ENCODE results near the gene GAB3. TPM values are rescaled to one million over a fixed set of nuclear protein-coding genes. Genes with fewer than 3 reads are reported as not detected.
"Not testable (repeated sequence)": the region's sequence is repeated elsewhere in the genome, so short reads cannot be mapped to it uniquely, and the experiment has no call there.

The GAB3 gene
- total and polyA plus RNA-seq, 2 donors: 5.0 to 7.6 TPM

GRCh38 chrX:154652311-154653047 lies 98.4 kb downstream of the GAB3 start:
- Histone ChIP-seq H3K27ac (ENCODE audit: low read depth in 1 of 2, low read length in 1 of 2) (no peak overlapping the region), H3K4me1 (ENCODE audit: control insufficient read depth in 2 of 2, insufficient read depth in 2 of 2, low read length in 2 of 2) (no peaks in the 10 kb centered on the region), H3K27me3 (ENCODE audit: control insufficient read depth in 2 of 2, insufficient read depth in 1 of 2, low read length in 1 of 2) (no peaks in the 10 kb centered on the region), H3K4me3 (ENCODE audit: low read length in 2 of 2) (no peak overlapping the region), H3K36me3 (ENCODE audit: control insufficient read depth in 2 of 2, insufficient read depth in 2 of 2, low read length in 1 of 2) (no peaks in the 10 kb centered on the region), H3K9me3 (ENCODE audit: control insufficient read depth in 2 of 2, insufficient read depth in 1 of 2, low read length in 1 of 2) (no peaks in the 10 kb centered on the region)
- WGBS: 95% methylated on average over 30 of the region's 30 CpGs
- no peak for DNase-seq (ENCODE audit: low read depth in 6 of 9, low spot score in 9 of 9)

- H3K9me3 ChIP-seq (ENCODE audit: control insufficient read depth in 2 of 2, insufficient read depth in 1 of 2, low read length in 1 of 2): no peaks in the 10 kb centered on the region
- no peaks in the 10 kb centered on the region for H3K4me1 ChIP-seq (ENCODE audit: control insufficient read depth in 2 of 2, insufficient read depth in 2 of 2, low read length in 2 of 2)
- H3K27me3 ChIP-seq (ENCODE audit: control insufficient read depth in 2 of 2, insufficient read depth in 1 of 2, low read length in 1 of 2): no peaks in the 10 kb centered on the region
- H3K36me3 ChIP-seq (ENCODE audit: control insufficient read depth in 2 of 2, insufficient read depth in 2 of 2, low read length in 1 of 2): no peaks in the 10 kb centered on the region
- no peak overlapping the region for H3K27ac ChIP-seq (ENCODE audit: low read depth in 1 of 2, low read length in 1 of 2)
- H3K4me3 ChIP-seq (ENCODE audit: low read length in 2 of 2): no peak overlapping the region
- DNase-seq (ENCODE audit: low read depth in 6 of 9, low spot score in 9 of 9): no peak
- WGBS: 74% methylated on average over 13 of the region's 13 CpGs
These were observed 100.7 kb downstream of the GAB3 start for GRCh38 chrX:154650221-154650510.

GRCh38 chrX:154649503-154650220 lies 101.2 kb downstream of the GAB3 start:
- no peaks in the 10 kb centered on the region for H3K36me3 ChIP-seq (ENCODE audit: control insufficient read depth in 2 of 2, insufficient read depth in 2 of 2, low read length in 1 of 2)
- H3K4me3 ChIP-seq (ENCODE audit: low read length in 2 of 2): no peak overlapping the region
- H3K4me1 ChIP-seq (ENCODE audit: control insufficient read depth in 2 of 2, insufficient read depth in 2 of 2, low read length in 2 of 2): no peaks in the 10 kb centered on the region
- H3K27me3 ChIP-seq (ENCODE audit: control insufficient read depth in 2 of 2, insufficient read depth in 1 of 2, low read length in 1 of 2): no peaks in the 10 kb centered on the region
- WGBS: 95% methylated on average over 23 of the region's 23 CpGs
- no peak for DNase-seq (ENCODE audit: low read depth in 6 of 9, low spot score in 9 of 9)
- no peaks in the 10 kb centered on the region for H3K9me3 ChIP-seq (ENCODE audit: control insufficient read depth in 2 of 2, insufficient read depth in 1 of 2, low read length in 1 of 2)
- no peak overlapping the region for H3K27ac ChIP-seq (ENCODE audit: low read depth in 1 of 2, low read length in 1 of 2)

GRCh38 chrX:154648931-154649330 lies 101.9 kb downstream of the GAB3 start:
- WGBS: 87% methylated on average over 15 of the region's 15 CpGs
- H3K4me1 ChIP-seq (ENCODE audit: control insufficient read depth in 2 of 2, insufficient read depth in 2 of 2, low read length in 2 of 2): no peaks in the 10 kb centered on the region
- H3K36me3 ChIP-seq (ENCODE audit: control insufficient read depth in 2 of 2, insufficient read depth in 2 of 2, low read length in 1 of 2): no peaks in the 10 kb centered on the region
- no peak overlapping the region for H3K4me3 ChIP-seq (ENCODE audit: low read length in 2 of 2)
- no peak for DNase-seq (ENCODE audit: low read depth in 6 of 9, low spot score in 9 of 9)
- no peaks in the 10 kb centered on the region for H3K27me3 ChIP-seq (ENCODE audit: control insufficient read depth in 2 of 2, insufficient read depth in 1 of 2, low read length in 1 of 2)
- no peaks in the 10 kb centered on the region for H3K9me3 ChIP-seq (ENCODE audit: control insufficient read depth in 2 of 2, insufficient read depth in 1 of 2, low read length in 1 of 2)
- no peak overlapping the region for H3K27ac ChIP-seq (ENCODE audit: low read depth in 1 of 2, low read length in 1 of 2)

GRCh38 chrX:154645745-154646378 lies 105.0 kb downstream of the GAB3 start:
- not testable (repeated sequence) for H3K27me3 ChIP-seq (ENCODE audit: control insufficient read depth in 2 of 2, insufficient read depth in 1 of 2, low read length in 1 of 2); H3K9me3 ChIP-seq (ENCODE audit: control insufficient read depth in 2 of 2, insufficient read depth in 1 of 2, low read length in 1 of 2); DNase-seq (ENCODE audit: low read depth in 6 of 9, low spot score in 9 of 9); H3K27ac ChIP-seq (ENCODE audit: low read depth in 1 of 2, low read length in 1 of 2); H3K4me1 ChIP-seq (ENCODE audit: control insufficient read depth in 2 of 2, insufficient read depth in 2 of 2, low read length in 2 of 2); H3K36me3 ChIP-seq (ENCODE audit: control insufficient read depth in 2 of 2, insufficient read depth in 2 of 2, low read length in 1 of 2); H3K4me3 ChIP-seq (ENCODE audit: low read length in 2 of 2)
- no CpG with 5 or more reads among the region's 24 CpGs for WGBS

- H3K27ac ChIP-seq (ENCODE audit: low read depth in 1 of 2, low read length in 1 of 2); H3K4me1 ChIP-seq (ENCODE audit: control insufficient read depth in 2 of 2, insufficient read depth in 2 of 2, low read length in 2 of 2); DNase-seq (ENCODE audit: low read depth in 6 of 9, low spot score in 9 of 9); H3K4me3 ChIP-seq (ENCODE audit: low read length in 2 of 2); H3K36me3 ChIP-seq (ENCODE audit: control insufficient read depth in 2 of 2, insufficient read depth in 2 of 2, low read length in 1 of 2); H3K27me3 ChIP-seq (ENCODE audit: control insufficient read depth in 2 of 2, insufficient read depth in 1 of 2, low read length in 1 of 2); H3K9me3 ChIP-seq (ENCODE audit: control insufficient read depth in 2 of 2, insufficient read depth in 1 of 2, low read length in 1 of 2): not testable (repeated sequence)
- no CpG with 5 or more reads among the region's 31 CpGs for WGBS
These were observed 107.2 kb downstream of the GAB3 start for GRCh38 chrX:154643708-154644107.

- not testable (repeated sequence) for H3K4me1 ChIP-seq (ENCODE audit: control insufficient read depth in 2 of 2, insufficient read depth in 2 of 2, low read length in 2 of 2); H3K4me3 ChIP-seq (ENCODE audit: low read length in 2 of 2); H3K36me3 ChIP-seq (ENCODE audit: control insufficient read depth in 2 of 2, insufficient read depth in 2 of 2, low read length in 1 of 2); H3K27ac ChIP-seq (ENCODE audit: low read depth in 1 of 2, low read length in 1 of 2); H3K9me3 ChIP-seq (ENCODE audit: control insufficient read depth in 2 of 2, insufficient read depth in 1 of 2, low read length in 1 of 2); DNase-seq (ENCODE audit: low read depth in 6 of 9, low spot score in 9 of 9); H3K27me3 ChIP-seq (ENCODE audit: control insufficient read depth in 2 of 2, insufficient read depth in 1 of 2, low read length in 1 of 2)
- no CpG with 5 or more reads among the region's 10 CpGs for WGBS
These were observed 109.1 kb downstream of the GAB3 start for GRCh38 chrX:154641740-154642139.

GRCh38 chrX:154633661-154634060 lies 117.2 kb downstream of the GAB3 start:
- not testable (repeated sequence) for H3K27ac ChIP-seq (ENCODE audit: low read depth in 1 of 2, low read length in 1 of 2); H3K4me1 ChIP-seq (ENCODE audit: control insufficient read depth in 2 of 2, insufficient read depth in 2 of 2, low read length in 2 of 2); H3K4me3 ChIP-seq (ENCODE audit: low read length in 2 of 2); H3K27me3 ChIP-seq (ENCODE audit: control insufficient read depth in 2 of 2, insufficient read depth in 1 of 2, low read length in 1 of 2); DNase-seq (ENCODE audit: low read depth in 6 of 9, low spot score in 9 of 9); H3K9me3 ChIP-seq (ENCODE audit: control insufficient read depth in 2 of 2, insufficient read depth in 1 of 2, low read length in 1 of 2); H3K36me3 ChIP-seq (ENCODE audit: control insufficient read depth in 2 of 2, insufficient read depth in 2 of 2, low read length in 1 of 2)
- no CpG with 5 or more reads among the region's 11 CpGs for WGBS

- not testable (repeated sequence) for H3K27ac ChIP-seq (ENCODE audit: low read depth in 1 of 2, low read length in 1 of 2); H3K4me1 ChIP-seq (ENCODE audit: control insufficient read depth in 2 of 2, insufficient read depth in 2 of 2, low read length in 2 of 2); DNase-seq (ENCODE audit: low read depth in 6 of 9, low spot score in 9 of 9); H3K36me3 ChIP-seq (ENCODE audit: control insufficient read depth in 2 of 2, insufficient read depth in 2 of 2, low read length in 1 of 2); H3K9me3 ChIP-seq (ENCODE audit: control insufficient read depth in 2 of 2, insufficient read depth in 1 of 2, low read length in 1 of 2); H3K4me3 ChIP-seq (ENCODE audit: low read length in 2 of 2); H3K27me3 ChIP-seq (ENCODE audit: control insufficient read depth in 2 of 2, insufficient read depth in 1 of 2, low read length in 1 of 2)
- WGBS: no CpG with 5 or more reads among the region's 11 CpGs
These were observed 119.9 kb downstream of the GAB3 start for GRCh38 chrX:154630949-154631348.

Data from thymus (tissue), 11 donors.